Heart left ventricle (tissue), 16 donors: ENCODE results near the gene C22orf31. TPM values are rescaled to one million over a fixed set of nuclear protein-coding genes. Genes with fewer than 3 reads are reported as not detected.

Experiments used
- ATAC-seq, 4 donors: fragments of 200-7000 bp; cut with Tn5 transposase; one replicate each; pipeline ENCODE4 v1.9.1; 2020 to 2022; ENCODE audit warnings: moderate library complexity in 4 of 4, mild to moderate bottlenecking in 3 of 4, moderate number of reproducible peaks in 1 of 4
- DNase-seq, 5 donors: peaks; one replicate each; pipeline ENCODE4 v3.0.0-alpha.2; 2020
- H3K27ac ChIP-seq, 12 donors: fragments of 200-600 bp; sonication (generic) in 4 of 12; one replicate each; pipeline versions ENCODE4 v1.5.0 to v1.8.0; 2016 to 2022; ENCODE audit warnings: mild to moderate bottlenecking in 2 of 12
- H3K27me3 ChIP-seq, 9 donors: fragments of 200-600 bp; sonication (generic) in 2 of 9; one replicate each; pipeline versions ENCODE4 v1.5.1 to v1.8.0; 2016 to 2022; ENCODE audit warnings: mild to moderate bottlenecking in 3 of 9
- H3K36me3 ChIP-seq, 9 donors: fragments of 200-600 bp; sonication (generic) in 2 of 9; one replicate each; pipeline versions ENCODE4 v1.5.0 to v1.8.0; 2018 to 2022; ENCODE audit warnings: mild to moderate bottlenecking in 2 of 9
- H3K4me1 ChIP-seq, 12 donors: fragments of 200-600 bp; sonication (generic) in 4 of 12; one replicate each; pipeline versions ENCODE4 v1.5.0 to v1.8.0; 2016 to 2022; ENCODE audit warnings: mild to moderate bottlenecking in 3 of 12
- H3K4me3 ChIP-seq, 12 donors: fragments of 200-600 bp; sonication (generic) in 4 of 12; one replicate each; pipeline versions ENCODE4 v1.5.0 to v1.8.0; 2017 to 2022; ENCODE audit warnings: mild to moderate bottlenecking in 9 of 12, moderate library complexity in 4 of 12
- H3K9me3 ChIP-seq, 12 donors: fragments of 200-600 bp; sonication (generic) in 4 of 12; one replicate each; pipeline versions ENCODE4 v1.5.0 to v1.8.0; 2016 to 2022; ENCODE audit warnings: mild to moderate bottlenecking in 1 of 12
- POLR2A ChIP-seq, 2 donors: fragments of 450-650 bp; IDR thresholded peaks; one replicate each; pipeline ENCODE4 v1.6.1; 2017; ENCODE audit warnings: antibody characterized with exemption in 2 of 2, mild to moderate bottlenecking in 2 of 2, moderate library complexity in 2 of 2
- WGBS, 4 donors: extraction: QIAGEN DNeasy Blood & Tissue Kit in 2 of 4; methylation state at CpG; one replicate each; pipeline versions ENCODE4 v1.1.5 to v1.1.7; 2013 to 2018; 5-methylcytosine and 5-hydroxymethylcytosine counted together
- intact Hi-C, 10 donors: fragments of 100-400 bp; cut with DNase I; formaldehyde crosslinking; loops; one replicate each; pipeline versions ENCODE4 v1.11.1 to v1.14.2; 2022
- polyA plus RNA-seq, 2 donors: library from polyadenylated mRNA; stranded (reverse); fragments of 200-250 nt; gene quantifications; one replicate each; pipeline ENCODE4 v1.2.3, GENCODE V29; 2013
- total RNA-seq, 9 donors: library from RNA; depleted of rRNA in 2 of 9; stranded (reverse); fragments of >200 nt in 2 of 9; fragmentation: NEBNext Ultra II Directional in 3 of 9; extraction: Animal tissue kit (Norgen Biotek cat#: 25700) in 3 of 9; gene quantifications; one replicate each; pipeline versions ENCODE4 v1.1.0 to v1.2.4, GENCODE V29; 2016 to 2023
- TF ChIP-seq, protein P1 (sequence below), 12 donors: fragments of 200-600 bp; sonication (generic) in 4 of 12; IDR thresholded peaks; one replicate each; pipeline versions ENCODE4 v1.5.0 to v1.8.0; 2018 to 2022; ENCODE audit warnings: antibody characterized with exemption in 12 of 12, mild to moderate bottlenecking in 5 of 12
- donor health status: ischemic (EF 13 %, LVEDD 7.1; RV severe dilation, severe dysfunction).
- donor health status: healthy with polysubstance abuse.
- donor health status: DM: no; HTN: yes; CAD: no.
- donor health status: DM: no; HTN: no; CAD: no.
- donor health status: ischemic (EF 25% LVEDD 6.9; RV normal size, moderate dysfunction).
- donor health status: ischemic (EF 25% LVEDD 5.7; RV mildly dilated, moderate dysfunction).
- donor health status: healthy.
- donor health status: DM: yes; HTN: yes; CAD: no.
- donor health status: ischemic (EF 35%, LVEDD 5.7; RV mildly dilated, moderate dysfunction).
- donor health status: nonischemic (EF 11% LVEDD 7.7; RV severe dilation, severe dysfunction).
- donor health status: DM: yes; HTN: yes; CAD: no.
- donor health status: PGD.
- donor health status: ischemic (EF 29% LVEDD 5.4; RV normal size, mild dysfunction).
- donor health status: nonischemic (EF 23%, LVEDD 6.1; RV moderate dilation, normal function).

The C22orf31 gene
- total and polyA plus RNA-seq, 11 donors, result 0.40 TPM; not detected in 10

DNA sequence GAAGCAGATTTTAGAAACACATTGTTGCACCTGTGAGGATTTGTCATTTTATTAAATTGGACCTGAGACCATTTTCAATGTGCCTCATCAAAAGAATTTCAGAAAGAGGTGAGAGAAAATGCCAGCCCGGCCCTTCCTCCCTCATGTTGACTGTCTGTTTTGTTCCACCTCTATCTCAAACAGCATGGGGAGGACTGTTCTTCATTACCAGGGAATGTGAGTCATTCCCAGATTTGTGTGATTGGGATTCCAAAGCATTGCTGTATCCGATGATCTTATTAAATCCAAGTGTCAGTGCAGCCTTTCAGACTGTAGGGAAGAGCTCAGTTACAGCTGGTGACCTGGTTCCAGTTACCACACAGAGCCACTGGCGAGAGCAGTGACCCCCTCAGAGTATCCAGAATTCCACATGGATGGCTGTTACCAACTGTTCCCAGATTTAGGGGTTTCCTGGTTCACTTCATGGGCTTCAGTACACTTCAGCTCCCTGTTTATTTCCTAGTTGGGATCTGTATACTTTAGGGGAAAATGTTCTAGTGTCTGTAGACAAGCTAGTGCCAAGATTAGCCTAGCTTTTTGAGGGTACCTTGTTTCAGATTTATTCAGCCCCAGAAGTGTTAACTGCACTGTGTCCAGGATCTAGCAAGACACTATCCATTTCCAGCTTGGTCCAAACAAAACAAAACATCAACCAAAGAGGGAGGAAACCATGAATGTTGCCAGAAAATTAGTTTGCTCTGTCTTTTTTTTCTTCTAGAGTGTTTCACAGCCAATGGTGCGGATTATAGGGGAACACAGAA lies 32.1 kb upstream of the C22orf31 start:
- H3K9me3 ChIP-seq, result no peaks in the 10 kb centered on the region
- no peak for TF ChIP-seq POLR2A (IDR thresholded peaks at IDR 0.05)
- TF ChIP-seq, protein P1, sequence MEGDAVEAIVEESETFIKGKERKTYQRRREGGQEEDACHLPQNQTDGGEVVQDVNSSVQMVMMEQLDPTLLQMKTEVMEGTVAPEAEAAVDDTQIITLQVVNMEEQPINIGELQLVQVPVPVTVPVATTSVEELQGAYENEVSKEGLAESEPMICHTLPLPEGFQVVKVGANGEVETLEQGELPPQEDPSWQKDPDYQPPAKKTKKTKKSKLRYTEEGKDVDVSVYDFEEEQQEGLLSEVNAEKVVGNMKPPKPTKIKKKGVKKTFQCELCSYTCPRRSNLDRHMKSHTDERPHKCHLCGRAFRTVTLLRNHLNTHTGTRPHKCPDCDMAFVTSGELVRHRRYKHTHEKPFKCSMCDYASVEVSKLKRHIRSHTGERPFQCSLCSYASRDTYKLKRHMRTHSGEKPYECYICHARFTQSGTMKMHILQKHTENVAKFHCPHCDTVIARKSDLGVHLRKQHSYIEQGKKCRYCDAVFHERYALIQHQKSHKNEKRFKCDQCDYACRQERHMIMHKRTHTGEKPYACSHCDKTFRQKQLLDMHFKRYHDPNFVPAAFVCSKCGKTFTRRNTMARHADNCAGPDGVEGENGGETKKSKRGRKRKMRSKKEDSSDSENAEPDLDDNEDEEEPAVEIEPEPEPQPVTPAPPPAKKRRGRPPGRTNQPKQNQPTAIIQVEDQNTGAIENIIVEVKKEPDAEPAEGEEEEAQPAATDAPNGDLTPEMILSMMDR (IDR thresholded peaks at IDR 0.05), result no peak
- ATAC-seq (peak; percentile 59 to 80 (median 72)), DNase-seq (peak in 1 of 5 donors; percentile 59)
- WGBS, 4 donors, result 59 to 72% (median 67%) methylated on average over 4 of the region's 4 CpGs
- intact Hi-C loops, result no loop called here
- no peak overlapping the region for H3K4me3 ChIP-seq
- H3K27ac ChIP-seq, result peak overlapping the region in 10 of 12 donors; percentile 7 to 67 (median 48)
- H3K27me3 ChIP-seq, result no peaks in the 10 kb centered on the region
- peaks cover 0 to 13% (median 0%) of the 10 kb centered on the region in 9 donors for H3K36me3 ChIP-seq
- peaks cover 0 to 60% (median 22%) of the 10 kb centered on the region in 12 donors for H3K4me1 ChIP-seq

DNA sequence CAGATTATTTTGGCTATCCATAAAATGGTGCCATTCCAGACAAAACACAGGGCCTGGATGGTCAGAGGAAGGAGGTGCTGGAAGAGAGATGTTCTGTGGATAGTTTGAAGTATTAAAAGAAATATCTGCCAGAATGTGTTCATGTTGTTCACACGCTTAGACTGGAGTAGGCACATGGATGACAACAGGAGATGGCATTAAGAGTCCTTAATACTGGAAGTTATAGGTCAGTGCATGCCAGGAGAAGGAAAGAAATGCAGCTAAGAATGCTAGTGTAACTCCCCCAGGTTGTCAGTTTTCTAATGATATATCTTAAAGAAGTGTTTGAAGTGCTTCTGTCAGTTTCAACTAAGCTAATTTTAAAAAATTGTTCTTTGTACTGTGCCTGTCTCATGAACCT lies 31.4 kb upstream of the C22orf31 start:
- TF ChIP-seq POLR2A (IDR thresholded peaks at IDR 0.05), result no peak
- TF ChIP-seq, protein P1 (IDR thresholded peaks at IDR 0.05), result no peak
- peaks cover 0 to 60% (median 22%) of the 10 kb centered on the region in 12 donors for H3K4me1 ChIP-seq
- peak overlapping the region in 10 of 12 donors; percentile 7 to 67 (median 42) for H3K27ac ChIP-seq
- no peaks in the 10 kb centered on the region for H3K9me3 ChIP-seq
- no peaks in the 10 kb centered on the region for H3K27me3 ChIP-seq
- DNase-seq (no peak), ATAC-seq (no peak)
- H3K36me3 ChIP-seq, result peaks cover 0 to 13% (median 0%) of the 10 kb centered on the region in 9 donors
- intact Hi-C loops, result no loop called here
- WGBS, 4 donors, result 80 to 84% (median 82%) methylated on average over 1 of the region's 1 CpG
- no peak overlapping the region for H3K4me3 ChIP-seq

DNA sequence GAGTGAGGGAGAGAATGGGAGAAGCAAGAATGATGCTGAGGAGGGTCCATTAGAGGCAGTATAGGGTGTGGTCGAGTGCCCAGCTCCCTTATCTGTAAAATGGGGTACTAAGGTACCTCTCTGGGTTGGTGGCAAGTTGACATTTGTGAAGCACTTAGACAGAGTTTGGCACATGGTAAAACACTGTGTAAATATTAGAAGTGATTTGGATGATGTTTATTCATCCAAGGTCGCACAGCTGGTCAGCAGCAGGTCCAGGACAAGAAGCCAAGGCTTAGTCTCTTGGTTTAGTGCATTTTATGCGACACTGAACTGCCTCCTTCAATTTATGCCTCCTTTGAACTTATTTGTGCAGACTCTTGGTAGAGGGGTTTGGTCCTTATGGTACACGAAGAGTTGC lies 30.6 kb upstream of the C22orf31 start:
- WGBS, 4 donors, result 75 to 88% (median 85%) methylated on average over 4 of the region's 4 CpGs
- peaks cover 0 to 54% (median 22%) of the 10 kb centered on the region in 12 donors for H3K4me1 ChIP-seq
- H3K27ac ChIP-seq, result peak overlapping the region in 4 of 12 donors; percentile 15 to 48 (median 26)
- peaks cover 0 to 13% (median 0%) of the 10 kb centered on the region in 9 donors for H3K36me3 ChIP-seq
- DNase-seq (no peak), ATAC-seq (no peak)
- H3K4me3 ChIP-seq, result no peak overlapping the region
- TF ChIP-seq, protein P1 (IDR thresholded peaks at IDR 0.05), result no peak
- no peak for TF ChIP-seq POLR2A (IDR thresholded peaks at IDR 0.05)
- intact Hi-C loops, result no loop called here
- no peaks in the 10 kb centered on the region for H3K9me3 ChIP-seq
- no peaks in the 10 kb centered on the region for H3K27me3 ChIP-seq

DNA sequence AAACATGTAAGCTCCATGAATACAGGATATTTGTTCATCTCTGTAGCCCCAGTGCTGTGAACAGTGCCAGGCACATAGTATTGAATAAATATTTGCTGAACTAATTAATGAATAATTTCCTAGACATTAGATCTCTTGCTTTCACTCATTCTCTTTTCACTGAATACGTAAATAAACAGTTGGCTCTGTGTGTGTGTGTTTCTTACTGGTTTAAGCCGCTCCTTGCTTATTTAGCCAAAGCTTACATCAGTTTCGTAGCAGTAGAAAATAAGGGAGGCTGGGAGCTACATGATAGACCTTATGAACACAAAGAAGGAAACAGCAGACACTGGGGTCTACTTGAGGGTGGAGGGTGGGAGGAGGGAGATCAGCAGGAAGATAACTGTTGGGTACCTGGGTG lies 28.4 kb upstream of the C22orf31 start:
- DNase-seq, result no peak
- no peak overlapping the region for H3K4me3 ChIP-seq
- TF ChIP-seq POLR2A (IDR thresholded peaks at IDR 0.05), result no peak
- TF ChIP-seq, protein P1 (IDR thresholded peaks at IDR 0.05), result no peak
- no peak for ATAC-seq
- 82 to 89% (median 88%) methylated on average over 3 of the region's 3 CpGs for WGBS, 4 donors
- H3K27me3 ChIP-seq, result no peaks in the 10 kb centered on the region
- intact Hi-C loops, result no loop called here
- no peaks in the 10 kb centered on the region for H3K9me3 ChIP-seq
- H3K4me1 ChIP-seq, result peaks cover 0 to 42% (median 21%) of the 10 kb centered on the region in 12 donors
- H3K27ac ChIP-seq, result no peak overlapping the region
- H3K36me3 ChIP-seq, result peaks cover 0 to 4% (median 0%) of the 10 kb centered on the region in 9 donors
